HEK293 (cell line): Measurements from ENCODE around the gene SUN5.
A peak's percentile ranks its signal among the peaks of the same experiment; 100 is the strongest.

Experiments
- CTCF ChIA-PET: fragments of 350-600 bp; formaldehyde crosslinking; extraction: SDS; loops from one replicate; lab custom pipeline; 2021; ENCODE audit warnings: antibody characterized with exemption; lab: Yijun Ruan, JAX
- POLR2A ChIA-PET: fragments of 300-600 bp; formaldehyde crosslinking; extraction: SDS; loops from one replicate; lab custom pipeline; 2020; ENCODE audit warnings: antibody characterized with exemption, inconsistent platforms; lab: Yijun Ruan, JAX
- H3K27ac ChIP-seq: fragments of 200-500 bp; sonication (Bioruptor generic); 2 replicates; pipeline ENCODE4 v1.5.1; 2014; ENCODE audit warnings: low read depth, low read length, control low read depth, inconsistent platforms; ENCODE audit errors: extremely low read depth
- H3K36me3 ChIP-seq, 2 experiments: fragments of 200-500 bp in 1 of 2; sonication (Bioruptor generic) in 1 of 2; 1 replicate in 1 of 2; 2 replicates in 1 of 2; pipeline ENCODE4 v1.5.1; 2014 to 2017; ENCODE audit warnings: inconsistent platforms in 2 of 2, low read length in 2 of 2; ENCODE audit not compliant: control insufficient read depth in 2 of 2, insufficient read depth in 1 of 2
- H3K4me1 ChIP-seq: fragments of 200-500 bp; sonication (Bioruptor generic); 2 replicates; pipeline ENCODE4 v1.5.1; 2014; ENCODE audit warnings: mild to moderate bottlenecking, low read length, inconsistent platforms; ENCODE audit not compliant: control insufficient read depth, insufficient read depth
- H3K4me3 ChIP-seq: 2 replicates; pipeline ENCODE4 v1.5.1; 2011; ENCODE audit warnings: low read depth, mild to moderate bottlenecking, control low read depth, low read length, moderate library complexity
- H3K9me3 ChIP-seq: fragments of 200-500 bp; sonication (Bioruptor generic); 2 replicates; pipeline ENCODE4 v1.5.1; 2014; ENCODE audit warnings: low read depth, low read length, inconsistent platforms; ENCODE audit not compliant: control insufficient read depth, insufficient read depth
- AEBP2 ChIP-seq: fragments of 450-650 bp; formaldehyde crosslinking; IDR thresholded peaks from 2 replicates; pipeline ENCODE4 v1.5.1; 2016; ENCODE audit warnings: missing biosample characterization, missing genetic modification characterization, borderline replicate concordance
- BCL11B ChIP-seq: fragments of 450-650 bp; formaldehyde crosslinking; IDR thresholded peaks from 2 replicates; pipeline ENCODE4 v1.5.1; 2016; ENCODE audit warnings: low read depth, missing biosample characterization, missing genetic modification characterization
- GFI1B ChIP-seq: fragments of 450-650 bp; formaldehyde crosslinking; IDR thresholded peaks from 2 replicates; pipeline ENCODE4 v1.5.1; 2016; ENCODE audit warnings: missing biosample characterization, missing genetic modification characterization
- GLI4 ChIP-seq: fragments of 450-650 bp; formaldehyde crosslinking; IDR thresholded peaks from 2 replicates; pipeline ENCODE4 v1.5.1; 2016; ENCODE audit warnings: missing biosample characterization, missing genetic modification characterization
- KLF8 ChIP-seq: fragments of 450-650 bp; formaldehyde crosslinking; IDR thresholded peaks from 2 replicates; pipeline ENCODE4 v1.5.1; 2016; ENCODE audit warnings: missing biosample characterization, missing genetic modification characterization
- PRDM1 ChIP-seq: fragments of 450-650 bp; formaldehyde crosslinking; IDR thresholded peaks from 2 replicates; pipeline ENCODE4; 2016; ENCODE audit warnings: missing biosample characterization, missing genetic modification characterization
- SCRT2 ChIP-seq: fragments of 450-650 bp; formaldehyde crosslinking; IDR thresholded peaks from 2 replicates; pipeline ENCODE4 v1.5.1; 2016; ENCODE audit warnings: missing biosample characterization, missing genetic modification characterization
- WT1 ChIP-seq: fragments of 450-650 bp; formaldehyde crosslinking; IDR thresholded peaks from 2 replicates; pipeline ENCODE4 v1.5.1; 2016; ENCODE audit warnings: missing biosample characterization, missing genetic modification characterization
- YY1 ChIP-seq: fragments of 450-650 bp; formaldehyde crosslinking; IDR thresholded peaks from 2 replicates; pipeline ENCODE4 v1.5.1; 2018; ENCODE audit warnings: missing biosample characterization, missing genetic modification characterization
- ZBTB48 ChIP-seq: fragments of 450-650 bp; formaldehyde crosslinking; IDR thresholded peaks from 2 replicates; pipeline ENCODE4 v1.5.1; 2016; ENCODE audit warnings: missing biosample characterization, missing genetic modification characterization
- ZBTB7A ChIP-seq: fragments of 450-650 bp; formaldehyde crosslinking; IDR thresholded peaks from 2 replicates; pipeline ENCODE4 v1.5.1; 2016; ENCODE audit warnings: low read depth, missing biosample characterization, missing genetic modification characterization
- ZBTB8A ChIP-seq: fragments of 450-650 bp; formaldehyde crosslinking; IDR thresholded peaks from 2 replicates; pipeline ENCODE4 v1.5.1; 2016; ENCODE audit warnings: missing biosample characterization, missing genetic modification characterization
- ZNF112 ChIP-seq: fragments of 450-650 bp; formaldehyde crosslinking; IDR thresholded peaks from 2 replicates; pipeline ENCODE4 v1.5.0; 2017; ENCODE audit warnings: missing biosample characterization, missing genetic modification characterization
- ZNF157 ChIP-seq: fragments of 450-650 bp; formaldehyde crosslinking; IDR thresholded peaks from 2 replicates; pipeline ENCODE4 v1.5.1; 2016; ENCODE audit warnings: missing biosample characterization, missing genetic modification characterization
- ZNF266 ChIP-seq: fragments of 450-650 bp; formaldehyde crosslinking; IDR thresholded peaks from 2 replicates; pipeline ENCODE4 v1.5.1; 2016; ENCODE audit warnings: missing biosample characterization, missing genetic modification characterization, low read depth
- ZNF558 ChIP-seq: fragments of 450-650 bp; formaldehyde crosslinking; IDR thresholded peaks from 2 replicates; pipeline ENCODE4 v1.5.1; 2016; ENCODE audit warnings: missing biosample characterization, missing genetic modification characterization
- ZNF560 ChIP-seq: fragments of 450-650 bp; formaldehyde crosslinking; IDR thresholded peaks from 2 replicates; pipeline ENCODE4 v1.5.1; 2017; ENCODE audit warnings: missing biosample characterization, missing genetic modification characterization, borderline replicate concordance
- ZNF654 ChIP-seq: fragments of 450-650 bp; formaldehyde crosslinking; IDR thresholded peaks from 2 replicates; pipeline ENCODE4 v1.5.1; 2016; ENCODE audit warnings: low read depth, missing biosample characterization, missing genetic modification characterization
- ZNF658 ChIP-seq: fragments of 450-650 bp; formaldehyde crosslinking; IDR thresholded peaks from 2 replicates; pipeline ENCODE4; 2016; ENCODE audit warnings: missing biosample characterization, missing genetic modification characterization
- ZNF677 ChIP-seq: fragments of 450-650 bp; IDR thresholded peaks from 2 replicates; pipeline ENCODE4 v1.5.0; 2018; ENCODE audit warnings: missing biosample characterization, mild to moderate bottlenecking, missing genetic modification characterization, moderate library complexity
- ZNF704 ChIP-seq: fragments of 450-650 bp; formaldehyde crosslinking; IDR thresholded peaks from 2 replicates; pipeline ENCODE4 v1.5.1; 2016; ENCODE audit warnings: missing biosample characterization, missing genetic modification characterization
- ZNF747 ChIP-seq: fragments of 450-650 bp; formaldehyde crosslinking; IDR thresholded peaks from 2 replicates; pipeline ENCODE4 v1.5.1; 2016; ENCODE audit warnings: missing biosample characterization, missing genetic modification characterization
- ZSCAN30 ChIP-seq: fragments of 450-650 bp; IDR thresholded peaks from 2 replicates; pipeline ENCODE4 v1.5.1; 2018; ENCODE audit warnings: missing biosample characterization, mild to moderate bottlenecking, missing genetic modification characterization, moderate library complexity
- TF ChIP-seq, protein P1 (sequence below): fragments of 450-650 bp; formaldehyde crosslinking; IDR thresholded peaks from 2 replicates; pipeline ENCODE4 v1.5.1; 2017; ENCODE audit warnings: missing biosample characterization, missing genetic modification characterization

The SUN5 gene

GRCh38 chr20:32946629-32947028 lies 57.6 kb downstream of the SUN5 start:
- Histone ChIP-seq H3K9me3 (no peaks in the 10 kb centered on the region), H3K4me3 (no peak overlapping the region), H3K36me3 (no peaks in the 10 kb centered on the region), H3K4me1 (no peaks in the 10 kb centered on the region), H3K27ac (no peak overlapping the region)
- ChIA-PET CTCF (interaction anchor here (0.7 to 3.5 kb wide), 5 partner anchors 8 to 157 kb away, joined by 3 to 27 read pairs (median 10); no protein-coding TSS in a partner anchor), POLR2A (no interaction called here)
- no peak for TF ChIP-seq KLF8 (tag by site-specific recombination)
- no peak for TF ChIP-seq PRDM1 (tag by site-specific recombination)
- TF ChIP-seq, protein P1, sequence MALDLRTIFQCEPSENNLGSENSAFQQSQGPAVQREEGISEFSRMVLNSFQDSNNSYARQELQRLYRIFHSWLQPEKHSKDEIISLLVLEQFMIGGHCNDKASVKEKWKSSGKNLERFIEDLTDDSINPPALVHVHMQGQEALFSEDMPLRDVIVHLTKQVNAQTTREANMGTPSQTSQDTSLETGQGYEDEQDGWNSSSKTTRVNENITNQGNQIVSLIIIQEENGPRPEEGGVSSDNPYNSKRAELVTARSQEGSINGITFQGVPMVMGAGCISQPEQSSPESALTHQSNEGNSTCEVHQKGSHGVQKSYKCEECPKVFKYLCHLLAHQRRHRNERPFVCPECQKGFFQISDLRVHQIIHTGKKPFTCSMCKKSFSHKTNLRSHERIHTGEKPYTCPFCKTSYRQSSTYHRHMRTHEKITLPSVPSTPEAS (tag by site-specific recombination) = no peak
- TF ChIP-seq GLI4 (tag by site-specific recombination) = no peak
- TF ChIP-seq ZNF704 (tag by site-specific recombination) = no peak
- no peak for TF ChIP-seq ZNF747 (tag by site-specific recombination)
- TF ChIP-seq WT1 (tag by site-specific recombination) = no peak
- no peak for TF ChIP-seq BCL11B (tag by site-specific recombination)
- TF ChIP-seq ZNF266 = no peak
- no peak for TF ChIP-seq GFI1B (tag by site-specific recombination)
- no peak for TF ChIP-seq ZNF560 (tag by site-specific recombination)
- no peak for TF ChIP-seq ZNF558 (tag by site-specific recombination)
- no peak for TF ChIP-seq ZBTB7A (tag by site-specific recombination)
- TF ChIP-seq ZBTB8A (tag by site-specific recombination) = no peak
- no peak for TF ChIP-seq ZNF658 (tag by site-specific recombination)

GRCh38 chr20:32945710-32946221 lies 58.5 kb downstream of the SUN5 start:
- H3K27ac ChIP-seq = no peak overlapping the region
- CTCF ChIA-PET = interaction anchor here (0.6 to 3.5 kb wide), 14 partner anchors 9 to 355 kb away, joined by 3 to 27 read pairs (median 4); no protein-coding TSS in a partner anchor
- H3K4me3 ChIP-seq = no peak overlapping the region
- H3K4me1 ChIP-seq = no peaks in the 10 kb centered on the region
- H3K9me3 ChIP-seq = no peaks in the 10 kb centered on the region
- TF ChIP-seq SCRT2 (tag by site-specific recombination) (peak; percentile 46; the same call in 1 of the 2 replicates), ZNF112 (no peak), ZNF654 (tag by site-specific recombination) (peak; percentile 18; the same call in 1 of the 2 replicates)
- H3K36me3 ChIP-seq = no peaks in the 10 kb centered on the region
- POLR2A ChIA-PET = no interaction called here

DNA sequence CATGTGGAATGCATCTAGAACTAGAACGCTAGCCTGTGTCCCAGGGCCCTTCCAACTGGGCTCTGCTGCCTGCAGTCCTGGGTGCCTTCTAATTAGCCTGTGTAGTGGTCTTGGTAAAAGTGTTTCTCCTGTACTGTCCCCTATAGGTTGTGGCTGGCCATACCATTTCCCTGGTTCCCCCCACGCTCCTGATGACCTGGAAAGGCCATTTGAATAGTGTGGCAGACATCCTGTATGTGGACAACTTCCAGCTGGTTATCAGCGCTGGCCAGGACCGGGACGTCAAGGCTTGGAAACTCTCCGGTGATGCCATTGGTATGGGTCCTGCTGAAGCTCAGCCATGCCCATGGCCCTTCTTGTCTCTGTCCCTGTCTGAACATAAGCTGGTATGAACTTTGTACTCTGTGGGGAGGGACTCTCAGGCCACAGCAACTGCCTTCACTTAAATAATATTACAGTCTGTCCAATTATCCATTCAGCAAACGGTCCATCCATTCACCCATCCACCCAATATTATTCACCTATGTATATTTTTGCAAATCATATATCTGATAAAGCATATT lies 60.7 kb downstream of the SUN5 start:
- Histone ChIP-seq H3K27ac (no peak overlapping the region), H3K4me3 (no peak overlapping the region), H3K36me3 (no peaks in the 10 kb centered on the region), H3K9me3 (no peaks in the 10 kb centered on the region), H3K4me1 (no peaks in the 10 kb centered on the region)
- POLR2A ChIA-PET = no interaction called here
- no peak for TF ChIP-seq ZNF677 (tag by site-specific recombination)
- no peak for TF ChIP-seq ZNF157 (tag by site-specific recombination)
- no peak for TF ChIP-seq ZBTB48 (tag by site-specific recombination)
- no peak for TF ChIP-seq ZSCAN30 (tag by site-specific recombination)
- no peak for TF ChIP-seq YY1
- no peak for TF ChIP-seq AEBP2 (tag by site-specific recombination)
- CTCF ChIA-PET = interaction anchor here (3.5 kb wide), 1 partner anchor 42 kb away, joined by 27 read pairs; no protein-coding TSS in a partner anchor
